CD14-positive monocyte (primary cell): Measurements from ENCODE around the gene HS3ST3B1. TPM values are rescaled to one million over a fixed set of nuclear protein-coding genes. Genes with fewer than 3 reads are reported as not detected.

ENCODE experiments used
- DNase-seq, 3 donors: peaks; one replicate each; pipeline ENCODE4 v3.0.0-alpha.2; 2011 to 2022
- H2AFZ ChIP-seq: 2 replicates; pipeline ENCODE4 v1.6.0; 2012; ENCODE audit warnings: mild to moderate bottlenecking, low read depth, low read length, inconsistent platforms; ENCODE audit not compliant: insufficient read depth, poor library complexity, severe bottlenecking
- H3K27ac ChIP-seq, 2 donors: 1 replicate in 1 of 2; 2 replicates in 1 of 2; pipeline ENCODE4 v1.5.1; 2012 to 2013; ENCODE audit warnings: low read length in 2 of 2, control low read depth in 1 of 2, inconsistent platforms in 1 of 2, low read depth in 1 of 2, mild to moderate bottlenecking in 1 of 2
- H3K27me3 ChIP-seq, 2 donors: one replicate each; pipeline versions ENCODE4 v1.6.0 to v1.6.1; 2011 to 2013; ENCODE audit warnings: low read length in 2 of 2; ENCODE audit not compliant: control insufficient read depth in 2 of 2, insufficient read depth in 2 of 2
- H3K36me3 ChIP-seq, 2 donors: replicated peaks in 1 of 2; 1 replicate in 1 of 2; 2 replicates in 1 of 2; pipeline versions ENCODE4 v1.5.1 to v1.6.1; 2012 to 2013; ENCODE audit warnings: low read length in 2 of 2, control low read depth in 1 of 2, inconsistent platforms in 1 of 2, mild to moderate bottlenecking in 1 of 2; ENCODE audit not compliant: insufficient read depth in 2 of 2, control insufficient read depth in 1 of 2
- H3K4me1 ChIP-seq, 2 donors: 1 replicate in 1 of 2; 2 replicates in 1 of 2; pipeline versions ENCODE4 v1.5.1 to v1.6.1; 2012 to 2013; ENCODE audit warnings: low read length in 2 of 2, control low read depth in 1 of 2, inconsistent platforms in 1 of 2, mild to moderate bottlenecking in 1 of 2, moderate library complexity in 1 of 2; ENCODE audit not compliant: insufficient read depth in 2 of 2, control insufficient read depth in 1 of 2
- H3K4me2 ChIP-seq: replicated peaks from 2 replicates; pipeline ENCODE3; 2012; ENCODE audit warnings: low read length, moderate library complexity, mild to moderate bottlenecking; ENCODE audit not compliant: poor library complexity, severe bottlenecking; ENCODE audit errors: extremely low read depth
- H3K4me3 ChIP-seq, 3 experiments: fragments of 200-600 bp in 1 of 3; sonication (generic) in 1 of 3; replicated peaks in 1 of 3; 1 replicate in 2 of 3; 2 replicates in 1 of 3; pipeline ENCODE4 v1.5.1; 2011 to 2013; ENCODE audit warnings: low read length in 3 of 3, mild to moderate bottlenecking in 3 of 3, control low read depth in 2 of 3, low read depth in 2 of 3, inconsistent platforms in 1 of 3, moderate library complexity in 1 of 3
- H3K79me2 ChIP-seq: 2 replicates; pipeline ENCODE4 v1.6.0; 2012; ENCODE audit warnings: mild to moderate bottlenecking, control low read depth, inconsistent platforms, low read length, moderate library complexity; ENCODE audit not compliant: insufficient read depth
- H3K9ac ChIP-seq: 2 replicates; pipeline ENCODE4 v1.6.0; 2017; ENCODE audit warnings: low read length, mild to moderate bottlenecking; ENCODE audit not compliant: insufficient read depth, poor library complexity, severe bottlenecking
- H3K9me3 ChIP-seq, 2 donors: replicated peaks in 1 of 2; 1 replicate in 1 of 2; 2 replicates in 1 of 2; pipeline versions ENCODE4 v1.5.1 to v1.6.1; 2012 to 2013; ENCODE audit warnings: low read length in 2 of 2, control low read depth in 1 of 2; ENCODE audit not compliant: control insufficient read depth in 1 of 2, insufficient read depth in 1 of 2
- H4K20me1 ChIP-seq: 2 replicates; pipeline ENCODE4 v1.6.0; 2012; ENCODE audit warnings: mild to moderate bottlenecking, low read length, control low read depth, moderate library complexity; ENCODE audit not compliant: insufficient read depth
- H3K27ac Mint-ChIP-seq, 7 donors: one replicate each; pipeline ENCODE4 v1.8.0; 2020; ENCODE audit warnings: mild to moderate bottlenecking in 7 of 7, mixed read lengths in 7 of 7, moderate library complexity in 6 of 7, inconsistent platforms in 2 of 7
- H3K27me3 Mint-ChIP-seq, 3 donors: one replicate each; pipeline ENCODE4 v1.8.0; 2021 to 2022; ENCODE audit warnings: low read depth in 3 of 3, mild to moderate bottlenecking in 3 of 3, mixed read lengths in 3 of 3, moderate library complexity in 3 of 3, inconsistent platforms in 1 of 3
- H3K36me3 Mint-ChIP-seq, 2 donors: one replicate each; pipeline ENCODE4 v1.8.0; 2020; ENCODE audit warnings: mixed read lengths in 2 of 2, inconsistent platforms in 1 of 2, mild to moderate bottlenecking in 1 of 2
- H3K4me1 Mint-ChIP-seq: one replicate; pipeline ENCODE4 v1.8.0; 2020; ENCODE audit warnings: mild to moderate bottlenecking, mixed read lengths
- H3K4me3 Mint-ChIP-seq, 2 donors: one replicate each; pipeline ENCODE4 v1.8.0; 2020; ENCODE audit warnings: mild to moderate bottlenecking in 2 of 2, mixed read lengths in 2 of 2, moderate library complexity in 1 of 2
- H3K9me3 Mint-ChIP-seq, 7 donors: one replicate each; pipeline ENCODE4 v1.8.0; 2020 to 2022; ENCODE audit warnings: mixed read lengths in 7 of 7, mild to moderate bottlenecking in 6 of 7, moderate library complexity in 6 of 7, inconsistent platforms in 2 of 7
- WGBS: methylation state at CpG from one replicate; pipeline ENCODE4 v1.1.5; 2013; ENCODE audit warnings: missing lambda C conversion rate; ENCODE audit not compliant: insufficient coverage; 5-methylcytosine and 5-hydroxymethylcytosine counted together
- intact Hi-C, 2 donors: fragments of 100-400 bp; cut with micrococcal nuclease; formaldehyde crosslinking; loops; one replicate each; pipeline versions ENCODE4 v1.15.0 to v1.15.1; 2023
- polyA plus RNA-seq, 3 donors: library from polyadenylated mRNA; depleted of rRNA in 1 of 3; unstranded in 2 of 3; stranded (reverse) in 1 of 3; fragments of 300-500 nt in 2 of 3; fragments of >200 nt in 1 of 3; fragmentation: Illumina TruSeq in 2 of 3; gene quantifications; 1 replicate in 2 of 3; 2 replicates in 1 of 3; pipeline ENCODE4 v1.2.3, GENCODE V29; 2012 to 2021
- TF ChIP-seq, protein P1 (sequence below): fragments of 200-600 bp; IDR thresholded peaks from one replicate; pipeline ENCODE4 v1.8.0; 2022; ENCODE audit warnings: antibody characterized with exemption, mild to moderate bottlenecking

Gene HS3ST3B1
- polyA plus RNA-seq, 3 donors = 0.09 to 0.73 (median 0.32) TPM

DNA sequence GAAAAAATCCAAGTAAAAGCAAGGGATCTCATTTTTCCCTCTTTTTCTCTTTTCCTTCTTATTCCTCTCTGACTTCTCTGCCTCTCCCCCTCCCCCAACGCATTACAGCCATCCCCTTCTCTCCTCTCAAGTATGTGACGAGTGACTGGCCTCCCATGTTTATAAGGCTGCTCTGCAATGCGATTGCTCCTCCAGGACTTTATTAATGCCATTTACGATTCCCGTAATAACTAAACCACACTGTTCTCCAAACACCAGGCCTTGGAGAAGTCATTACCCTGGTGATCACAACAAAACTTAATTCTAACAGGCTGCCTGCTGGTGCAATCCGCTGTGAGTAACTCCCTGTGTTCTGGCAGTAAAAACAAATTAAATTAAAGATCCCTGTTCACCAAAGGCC is 88.8 kb downstream of the HS3ST3B1 start:
- Histone ChIP-seq H3K27ac (no peak overlapping the region), H4K20me1 (no peaks in the 10 kb centered on the region), H3K4me3 (no peak overlapping the region), H3K4me1 (no peaks in the 10 kb centered on the region), H3K27me3 (no peaks in the 10 kb centered on the region), H3K36me3 (no peaks in the 10 kb centered on the region), H3K4me2 (no peak overlapping the region), H2AFZ (no peak overlapping the region), H3K79me2 (no peaks in the 10 kb centered on the region), H3K9me3 (peaks cover 0 to 4% of the 10 kb centered on the region in 2 donors), H3K9ac (no peak overlapping the region)
- H3K36me3 Mint-ChIP-seq = no peaks in the 10 kb centered on the region
- peaks cover 0 to 2% (median 0%) of the 10 kb centered on the region in 3 donors for H3K27me3 Mint-ChIP-seq
- H3K4me3 Mint-ChIP-seq = no peak overlapping the region
- H3K4me1 Mint-ChIP-seq = no peaks in the 10 kb centered on the region
- intact Hi-C loops = no loop called here
- WGBS = 92% methylated on average over 6 of the region's 6 CpGs
- H3K27ac Mint-ChIP-seq = no peak overlapping the region
- no peak for DNase-seq
- peaks cover 8 to 19% (median 12%) of the 10 kb centered on the region in 7 donors for H3K9me3 Mint-ChIP-seq
- TF ChIP-seq, protein P1, sequence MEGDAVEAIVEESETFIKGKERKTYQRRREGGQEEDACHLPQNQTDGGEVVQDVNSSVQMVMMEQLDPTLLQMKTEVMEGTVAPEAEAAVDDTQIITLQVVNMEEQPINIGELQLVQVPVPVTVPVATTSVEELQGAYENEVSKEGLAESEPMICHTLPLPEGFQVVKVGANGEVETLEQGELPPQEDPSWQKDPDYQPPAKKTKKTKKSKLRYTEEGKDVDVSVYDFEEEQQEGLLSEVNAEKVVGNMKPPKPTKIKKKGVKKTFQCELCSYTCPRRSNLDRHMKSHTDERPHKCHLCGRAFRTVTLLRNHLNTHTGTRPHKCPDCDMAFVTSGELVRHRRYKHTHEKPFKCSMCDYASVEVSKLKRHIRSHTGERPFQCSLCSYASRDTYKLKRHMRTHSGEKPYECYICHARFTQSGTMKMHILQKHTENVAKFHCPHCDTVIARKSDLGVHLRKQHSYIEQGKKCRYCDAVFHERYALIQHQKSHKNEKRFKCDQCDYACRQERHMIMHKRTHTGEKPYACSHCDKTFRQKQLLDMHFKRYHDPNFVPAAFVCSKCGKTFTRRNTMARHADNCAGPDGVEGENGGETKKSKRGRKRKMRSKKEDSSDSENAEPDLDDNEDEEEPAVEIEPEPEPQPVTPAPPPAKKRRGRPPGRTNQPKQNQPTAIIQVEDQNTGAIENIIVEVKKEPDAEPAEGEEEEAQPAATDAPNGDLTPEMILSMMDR = no peak

DNA sequence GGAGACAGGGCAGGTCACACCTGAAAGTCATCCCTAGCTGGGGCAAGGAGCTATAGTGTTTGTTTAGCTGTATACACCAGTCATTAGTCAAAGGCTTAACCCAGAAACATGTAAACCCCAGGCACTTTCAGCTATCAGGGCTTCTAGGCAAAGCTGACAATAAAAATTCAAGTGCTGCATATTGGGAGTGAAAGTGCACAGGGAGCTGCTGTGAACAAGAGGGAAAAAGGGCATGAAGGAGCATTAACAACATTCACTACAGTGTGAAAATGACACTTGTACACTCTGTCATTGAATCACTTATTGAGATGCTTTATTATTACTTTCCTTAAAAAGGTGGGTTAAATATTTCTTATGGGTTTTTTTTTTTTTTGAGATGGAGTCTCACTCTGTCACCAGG is 92.8 kb downstream of the HS3ST3B1 start:
- Histone ChIP-seq H4K20me1 (no peaks in the 10 kb centered on the region), H3K9ac (no peak overlapping the region), H3K4me3 (no peak overlapping the region), H2AFZ (no peak overlapping the region), H3K79me2 (no peaks in the 10 kb centered on the region), H3K9me3 (peaks cover 0 to 4% of the 10 kb centered on the region in 2 donors), H3K27ac (no peak overlapping the region), H3K27me3 (no peaks in the 10 kb centered on the region), H3K36me3 (no peaks in the 10 kb centered on the region), H3K4me1 (no peaks in the 10 kb centered on the region), H3K4me2 (no peak overlapping the region)
- Mint-ChIP-seq H3K9me3 (peaks cover 4 to 14% (median 9%) of the 10 kb centered on the region in 7 donors), H3K27ac (no peak overlapping the region), H3K4me3 (no peak overlapping the region), H3K36me3 (no peaks in the 10 kb centered on the region), H3K4me1 (no peaks in the 10 kb centered on the region), H3K27me3 (no peaks in the 10 kb centered on the region)
- TF ChIP-seq, protein P1 = no peak
- intact Hi-C loops = no loop called here
- DNase-seq = no peak
